Ishikawa (cell line): ENCODE data around the gene RNASE8.

Source experiments
- CEBPB ChIP-seq: IDR thresholded peaks from 2 replicates; pipeline ENCODE4 v1.6.1; 2012
- EGR1 ChIP-seq: IDR thresholded peaks from 2 replicates; pipeline ENCODE4 v1.6.1; 2012
- EP300 ChIP-seq: IDR thresholded peaks from 2 replicates; pipeline ENCODE4 v1.6.1; 2012; ENCODE audit warnings: borderline replicate concordance
- FOXM1 ChIP-seq: IDR thresholded peaks from 2 replicates; pipeline ENCODE4 v1.6.1; 2012; ENCODE audit warnings: low read depth, borderline replicate concordance
- RAD21 ChIP-seq: IDR thresholded peaks from 2 replicates; pipeline ENCODE4 v1.6.1; 2012; ENCODE audit warnings: low read depth
- TAF1 ChIP-seq: IDR thresholded peaks from 2 replicates; pipeline ENCODE4 v1.6.1; 2012; ENCODE audit warnings: low read depth, mild to moderate bottlenecking
- TCF12 ChIP-seq: IDR thresholded peaks from 2 replicates; pipeline ENCODE4 v1.6.1; 2012; ENCODE audit warnings: low read depth
- TEAD4 ChIP-seq: IDR thresholded peaks from 2 replicates; pipeline ENCODE4 v1.6.1; 2012
- USF1 ChIP-seq: IDR thresholded peaks from 2 replicates; pipeline ENCODE4 v1.6.1; 2012
- YY1 ChIP-seq: IDR thresholded peaks from 2 replicates; pipeline ENCODE4 v1.6.1; 2012; ENCODE audit warnings: low read depth
- ZBTB7A ChIP-seq: IDR thresholded peaks from 2 replicates; pipeline ENCODE4 v1.6.1; 2012; ENCODE audit warnings: low read depth
- TF ChIP-seq, protein P1 (sequence below): IDR thresholded peaks from 2 replicates; pipeline ENCODE4 v1.6.1; 2012; ENCODE audit warnings: low read depth, mild to moderate bottlenecking
- TF ChIP-seq, protein P2 (sequence below): IDR thresholded peaks from 2 replicates; pipeline ENCODE4 v1.6.1; 2012

GRCh38 chr14:21056520-21057163 lies 980 bp upstream of the RNASE8 start:
- TF ChIP-seq, protein P1, sequence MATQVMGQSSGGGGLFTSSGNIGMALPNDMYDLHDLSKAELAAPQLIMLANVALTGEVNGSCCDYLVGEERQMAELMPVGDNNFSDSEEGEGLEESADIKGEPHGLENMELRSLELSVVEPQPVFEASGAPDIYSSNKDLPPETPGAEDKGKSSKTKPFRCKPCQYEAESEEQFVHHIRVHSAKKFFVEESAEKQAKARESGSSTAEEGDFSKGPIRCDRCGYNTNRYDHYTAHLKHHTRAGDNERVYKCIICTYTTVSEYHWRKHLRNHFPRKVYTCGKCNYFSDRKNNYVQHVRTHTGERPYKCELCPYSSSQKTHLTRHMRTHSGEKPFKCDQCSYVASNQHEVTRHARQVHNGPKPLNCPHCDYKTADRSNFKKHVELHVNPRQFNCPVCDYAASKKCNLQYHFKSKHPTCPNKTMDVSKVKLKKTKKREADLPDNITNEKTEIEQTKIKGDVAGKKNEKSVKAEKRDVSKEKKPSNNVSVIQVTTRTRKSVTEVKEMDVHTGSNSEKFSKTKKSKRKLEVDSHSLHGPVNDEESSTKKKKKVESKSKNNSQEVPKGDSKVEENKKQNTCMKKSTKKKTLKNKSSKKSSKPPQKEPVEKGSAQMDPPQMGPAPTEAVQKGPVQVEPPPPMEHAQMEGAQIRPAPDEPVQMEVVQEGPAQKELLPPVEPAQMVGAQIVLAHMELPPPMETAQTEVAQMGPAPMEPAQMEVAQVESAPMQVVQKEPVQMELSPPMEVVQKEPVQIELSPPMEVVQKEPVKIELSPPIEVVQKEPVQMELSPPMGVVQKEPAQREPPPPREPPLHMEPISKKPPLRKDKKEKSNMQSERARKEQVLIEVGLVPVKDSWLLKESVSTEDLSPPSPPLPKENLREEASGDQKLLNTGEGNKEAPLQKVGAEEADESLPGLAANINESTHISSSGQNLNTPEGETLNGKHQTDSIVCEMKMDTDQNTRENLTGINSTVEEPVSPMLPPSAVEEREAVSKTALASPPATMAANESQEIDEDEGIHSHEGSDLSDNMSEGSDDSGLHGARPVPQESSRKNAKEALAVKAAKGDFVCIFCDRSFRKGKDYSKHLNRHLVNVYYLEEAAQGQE: no peak
- TF ChIP-seq TEAD4: no peak
- no peak for TF ChIP-seq TAF1
- TF ChIP-seq RAD21: no peak
- TF ChIP-seq CEBPB: no peak
- no peak for TF ChIP-seq YY1
- TF ChIP-seq, protein P2, sequence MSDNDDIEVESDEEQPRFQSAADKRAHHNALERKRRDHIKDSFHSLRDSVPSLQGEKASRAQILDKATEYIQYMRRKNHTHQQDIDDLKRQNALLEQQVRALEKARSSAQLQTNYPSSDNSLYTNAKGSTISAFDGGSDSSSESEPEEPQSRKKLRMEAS: no peak
- no peak for TF ChIP-seq USF1
- no peak for TF ChIP-seq ZBTB7A
- no peak for TF ChIP-seq EP300
- no peak for TF ChIP-seq TCF12
- TF ChIP-seq EGR1: no peak
- TF ChIP-seq FOXM1: no peak
